ENCODE results near the gene SUSD6.
"Not testable (repeated sequence)": the region's sequence is repeated elsewhere in the genome, so short reads cannot be mapped to it uniquely, and the experiment has no call there.

The SUSD6 gene

DNA sequence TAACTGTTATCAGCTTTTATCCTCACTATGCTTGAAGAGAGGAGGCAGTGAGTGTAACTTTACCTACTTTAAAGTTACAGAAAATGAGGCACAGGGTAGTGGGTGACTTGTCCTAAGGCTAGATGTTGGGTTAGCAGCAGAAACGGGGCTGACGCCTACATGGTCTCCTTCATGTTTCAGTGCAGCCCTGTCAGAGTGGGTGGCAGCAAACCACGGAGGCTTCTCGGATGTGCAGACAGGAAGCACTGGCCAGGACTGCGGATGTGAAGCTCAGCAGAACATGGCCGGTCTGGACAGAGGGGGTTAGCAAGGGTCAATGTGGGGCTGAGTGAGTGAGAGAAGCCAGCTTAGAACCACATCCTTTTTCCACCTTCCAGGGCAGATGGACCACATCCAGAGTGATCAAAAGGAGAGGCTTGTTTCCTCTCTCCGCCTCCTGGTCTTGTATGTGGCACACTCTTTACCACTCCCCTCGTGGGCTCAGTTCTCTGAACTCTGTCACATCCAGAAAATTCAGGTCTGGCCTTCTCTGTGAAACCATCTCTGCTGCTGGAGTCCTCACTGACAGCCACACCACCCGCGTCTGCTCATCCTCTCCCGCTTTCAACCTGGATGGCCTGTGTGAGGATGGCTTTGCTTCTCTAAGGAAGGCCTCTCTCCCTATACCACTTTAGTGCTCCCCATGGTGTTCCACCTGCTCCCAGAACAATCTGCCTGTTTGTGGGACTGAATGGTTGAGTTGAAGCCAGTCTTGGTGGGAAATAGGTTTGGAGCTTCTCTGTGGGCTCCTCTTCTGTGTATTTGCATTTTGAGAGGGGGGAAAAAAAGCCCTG is 14.1 kb downstream of the SUSD6 start:
- DNase-seq = peak; percentile 14

DNA sequence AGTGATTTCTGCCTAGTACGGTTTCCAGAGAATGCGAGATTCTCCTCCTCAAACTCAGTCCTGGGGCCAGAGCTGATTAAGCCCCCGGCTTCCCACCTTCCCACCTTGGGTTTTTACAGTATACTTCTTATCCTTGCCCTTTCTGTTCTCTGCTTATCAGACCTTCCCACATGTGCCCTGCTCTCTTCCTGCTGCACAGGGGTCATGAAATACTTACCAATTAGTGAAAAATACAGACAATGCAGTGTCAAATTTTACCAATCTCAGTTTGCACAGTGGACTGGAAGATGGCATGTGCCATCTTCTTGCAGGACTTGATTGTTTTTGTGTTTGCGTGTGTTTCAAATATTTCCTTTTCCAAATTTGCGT is 14.7 kb downstream of the SUSD6 start:
- DNase-seq = no peak

DNA sequence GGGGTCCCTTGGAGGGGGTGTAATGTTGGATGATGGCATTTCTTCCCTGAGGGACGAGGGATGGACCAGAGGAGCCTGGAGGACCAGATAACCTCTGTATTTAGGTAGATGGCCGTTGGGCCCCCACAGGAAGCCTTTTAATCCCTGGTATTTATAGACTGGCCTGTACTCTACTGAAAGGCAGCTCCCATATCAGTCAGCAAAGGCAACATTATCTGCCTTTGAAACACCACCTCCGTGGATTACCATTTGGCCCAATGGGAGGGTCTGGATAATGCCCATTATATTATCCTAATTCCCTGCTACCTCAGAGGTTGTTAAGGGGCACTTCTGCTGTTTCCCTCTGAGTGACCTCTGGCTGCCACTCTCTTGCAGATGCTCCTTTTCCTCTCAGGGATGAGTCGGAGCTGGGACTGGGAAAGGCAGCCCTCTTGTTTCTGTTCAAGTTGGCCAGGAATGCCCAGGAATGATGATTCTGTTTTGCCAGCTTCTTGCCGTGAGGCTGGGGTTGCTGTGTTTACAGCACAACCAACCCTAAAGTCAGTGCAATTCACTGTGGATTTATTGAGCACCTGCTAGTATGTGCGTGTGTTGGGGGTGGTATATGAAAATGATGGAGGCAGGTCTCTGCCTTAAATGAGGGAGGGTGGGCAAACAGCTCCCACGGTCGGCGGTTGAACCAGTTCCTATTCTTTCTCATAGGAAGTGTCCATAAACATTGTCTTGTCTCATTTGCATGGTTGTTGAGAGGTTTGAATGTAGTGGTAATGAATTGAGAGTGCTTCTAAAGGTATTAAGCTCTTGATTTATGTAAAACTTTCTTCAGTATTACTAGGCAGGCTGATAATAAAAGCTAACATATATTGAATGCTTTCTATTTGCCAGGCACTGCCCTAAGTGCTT is 18.1 kb downstream of the SUSD6 start:
- DNase-seq = no peak

DNA sequence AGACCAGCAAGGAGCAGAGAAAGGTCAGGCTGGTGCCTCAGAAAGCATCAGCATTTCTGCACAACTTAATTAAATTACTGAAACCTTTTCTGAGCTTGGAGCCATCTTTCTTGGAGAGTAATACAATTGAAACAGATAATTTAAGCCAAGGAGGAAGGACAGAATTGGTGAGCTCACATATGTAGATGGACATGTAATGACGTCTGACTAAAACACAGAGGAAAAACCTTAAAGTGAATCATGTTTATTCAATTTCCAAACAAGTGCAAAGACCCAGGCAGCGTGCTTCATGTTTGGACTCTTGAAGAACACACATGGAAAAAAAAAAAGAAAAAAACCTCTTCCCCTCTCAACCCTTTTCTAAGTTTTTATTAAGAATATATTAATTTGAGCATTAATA is 19.0 kb downstream of the SUSD6 start:
- no peak for DNase-seq

DNA sequence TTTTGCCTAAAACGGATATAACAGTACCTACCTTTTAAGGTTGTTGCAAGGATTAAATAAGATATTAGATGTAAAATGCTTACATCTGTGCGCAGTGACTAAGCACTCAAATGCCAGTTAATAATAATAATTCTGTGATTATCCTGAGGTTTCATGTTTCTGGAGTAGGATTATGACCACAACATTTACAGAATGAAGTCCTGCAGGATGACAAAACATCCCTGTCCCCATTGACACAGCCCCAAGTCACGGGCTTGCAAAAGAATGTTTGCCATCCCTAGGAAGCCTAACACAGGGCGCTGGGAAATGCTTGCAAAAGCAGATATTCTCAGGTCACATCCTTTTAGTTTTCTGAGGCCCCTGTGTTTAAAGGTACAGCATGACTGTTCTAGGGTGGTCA is 20.1 kb downstream of the SUSD6 start:
- no peak for DNase-seq

DNA sequence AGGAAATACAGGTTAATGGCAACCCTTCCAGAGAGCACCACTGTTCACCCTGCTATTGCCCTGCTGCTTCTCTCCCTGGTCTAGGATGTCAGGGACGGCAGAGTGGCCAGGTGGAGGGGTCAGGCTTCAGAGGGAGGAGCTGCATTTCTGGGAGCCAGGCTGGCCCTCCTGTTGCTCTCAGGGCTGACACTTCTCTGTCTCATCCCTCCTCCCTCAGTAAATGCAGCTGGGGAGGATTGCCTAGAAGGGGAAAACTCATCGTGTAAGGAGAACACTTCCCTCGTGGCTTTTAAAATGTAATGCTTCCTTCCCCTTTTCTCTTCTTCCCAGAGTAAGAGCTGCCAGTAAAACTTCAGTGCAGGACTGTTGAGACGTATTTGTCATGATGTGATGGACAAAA is 20.8 kb downstream of the SUSD6 start:
- DNase-seq = peak; percentile 23

DNA sequence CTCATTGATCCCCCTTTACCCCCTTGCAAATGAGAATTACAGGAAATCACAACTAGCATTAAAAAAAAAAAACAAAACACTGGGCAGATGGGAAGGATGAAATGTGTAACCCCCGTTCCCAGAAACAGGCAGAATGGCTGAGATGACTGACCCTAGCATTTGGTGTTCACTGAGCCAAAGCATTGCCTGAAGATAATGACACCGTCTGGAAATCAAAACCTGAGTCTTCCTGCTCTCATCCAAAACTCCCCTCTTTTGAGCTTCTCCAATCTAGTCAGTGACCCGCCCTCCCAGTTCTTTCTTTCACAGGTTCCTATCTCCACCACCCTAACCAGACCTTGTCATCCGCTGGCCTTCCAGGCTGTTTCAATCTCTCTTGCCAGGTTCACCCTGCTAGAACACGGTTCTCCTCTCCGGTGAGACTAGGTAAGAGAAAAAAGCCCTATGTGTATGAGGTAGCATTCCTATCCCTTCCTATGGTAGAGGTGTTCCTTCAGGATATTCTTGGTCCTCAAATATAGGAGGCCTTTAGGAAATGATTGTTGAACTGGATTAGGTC is 21.3 kb downstream of the SUSD6 start:
- DNase-seq = no peak

DNA sequence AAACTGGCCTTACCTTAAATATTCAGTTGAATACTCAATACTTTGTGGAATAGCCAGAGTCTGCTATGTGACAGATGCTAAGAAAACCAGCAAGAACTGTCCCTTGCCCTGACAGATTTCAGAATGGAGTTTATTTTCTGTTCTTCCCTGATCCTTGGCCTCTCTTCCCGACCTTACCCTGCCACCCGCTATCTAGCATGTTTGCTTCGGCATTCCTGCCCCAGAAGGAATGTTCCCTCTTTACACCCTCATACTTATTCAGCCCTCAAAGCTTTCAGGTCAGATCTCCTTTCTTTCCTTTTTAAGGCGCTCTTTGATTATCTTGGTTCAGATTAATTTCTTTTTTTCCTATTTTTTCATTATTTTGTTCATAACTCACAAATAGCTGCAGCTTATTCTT is 21.8 kb downstream of the SUSD6 start:
- DNase-seq = no peak

DNA sequence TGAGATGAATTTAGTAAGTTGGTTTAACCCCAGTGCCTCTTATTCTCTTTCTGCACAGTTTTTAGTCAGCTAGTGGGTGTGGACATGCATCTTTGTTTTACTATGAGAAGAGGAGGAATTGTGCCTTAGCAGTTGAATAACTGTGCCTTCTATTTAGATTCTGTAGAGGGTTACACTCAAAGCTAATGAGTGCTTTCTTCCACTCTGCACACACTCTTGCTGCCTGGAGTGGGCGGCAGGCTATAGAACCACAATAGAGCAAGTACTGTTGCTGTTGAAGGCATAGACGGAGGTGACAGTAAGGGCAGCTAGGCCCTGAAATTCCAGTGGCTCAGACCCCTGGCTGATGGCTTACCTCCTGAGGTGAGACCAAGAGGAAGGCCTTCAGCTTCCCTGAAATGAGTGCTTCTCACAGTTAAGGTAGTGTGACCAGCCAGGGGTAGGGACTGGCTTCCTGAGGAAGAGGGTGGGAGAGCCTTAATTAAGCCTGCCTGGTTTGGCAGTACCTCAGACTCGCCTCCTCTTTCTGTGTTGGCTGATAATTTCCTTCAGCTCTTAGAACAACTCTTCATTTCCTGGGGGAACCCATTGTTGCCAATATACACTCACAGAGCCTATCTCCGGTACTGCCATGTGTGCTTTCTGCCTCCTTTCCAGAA is 24.7 kb downstream of the SUSD6 start:
- DNase-seq = no peak

DNA sequence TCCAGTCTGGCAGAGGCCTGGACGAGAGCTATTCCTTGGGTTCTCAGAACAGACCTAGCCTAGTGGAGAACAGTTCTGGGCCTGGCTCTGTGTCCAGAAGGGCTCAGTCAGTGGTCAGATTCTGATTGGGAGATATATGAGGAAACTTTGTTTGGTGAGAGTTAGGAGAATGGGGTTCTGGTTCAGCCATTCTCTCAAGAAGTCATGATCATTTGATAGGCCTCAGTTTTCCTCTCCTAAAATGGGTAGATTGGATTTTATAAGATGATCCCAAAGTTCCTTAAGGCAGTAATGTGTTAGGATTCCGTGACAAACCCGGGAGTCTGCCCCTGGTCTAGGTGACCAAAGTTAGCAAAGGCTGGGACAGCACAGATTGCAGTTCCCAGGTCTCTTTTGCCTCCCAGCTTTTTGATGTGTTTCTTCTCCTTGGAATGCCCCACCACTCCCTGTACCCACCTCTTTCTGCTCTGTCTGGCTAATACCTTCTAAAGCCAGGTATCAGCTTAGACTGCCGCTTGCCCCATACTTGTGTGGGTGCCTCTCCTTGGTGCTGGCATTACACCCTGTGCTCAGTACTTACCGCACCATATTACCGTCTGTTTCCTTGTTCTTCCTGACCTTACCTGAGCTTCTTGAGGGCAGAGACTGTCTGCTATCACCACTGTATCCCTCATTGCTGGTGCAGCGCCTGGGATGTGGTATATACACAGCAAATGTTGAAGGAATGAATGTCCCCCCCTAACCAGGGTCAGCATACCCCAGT is 25.5 kb downstream of the SUSD6 start:
- DNase-seq = no peak

DNA sequence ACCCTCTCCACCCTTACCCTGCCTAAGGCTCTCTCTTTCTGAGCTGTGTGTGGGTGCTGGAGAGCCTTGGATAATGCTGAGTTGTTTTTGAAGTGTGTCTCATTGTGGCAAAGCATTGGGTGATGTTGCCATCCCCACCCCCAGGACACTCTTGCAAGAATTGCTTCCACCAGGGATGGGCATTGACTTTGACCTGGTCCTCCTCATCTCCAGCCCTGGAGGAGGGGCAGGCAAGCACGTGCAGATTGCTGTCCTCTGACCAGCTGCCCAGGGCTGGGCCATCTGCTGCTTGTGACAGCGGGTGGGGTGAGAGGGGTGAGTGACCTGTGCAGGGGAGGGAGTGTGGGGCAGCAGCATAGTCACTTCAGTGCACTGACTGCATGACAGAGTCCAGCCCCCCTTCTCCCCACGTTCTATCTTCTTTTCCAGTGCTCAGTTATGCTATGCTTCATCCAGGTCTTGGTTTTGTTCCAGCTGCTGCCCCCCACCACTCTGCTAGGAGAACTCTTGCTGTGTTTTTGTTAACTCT is 26.2 kb downstream of the SUSD6 start:
- DNase-seq = no peak

DNA sequence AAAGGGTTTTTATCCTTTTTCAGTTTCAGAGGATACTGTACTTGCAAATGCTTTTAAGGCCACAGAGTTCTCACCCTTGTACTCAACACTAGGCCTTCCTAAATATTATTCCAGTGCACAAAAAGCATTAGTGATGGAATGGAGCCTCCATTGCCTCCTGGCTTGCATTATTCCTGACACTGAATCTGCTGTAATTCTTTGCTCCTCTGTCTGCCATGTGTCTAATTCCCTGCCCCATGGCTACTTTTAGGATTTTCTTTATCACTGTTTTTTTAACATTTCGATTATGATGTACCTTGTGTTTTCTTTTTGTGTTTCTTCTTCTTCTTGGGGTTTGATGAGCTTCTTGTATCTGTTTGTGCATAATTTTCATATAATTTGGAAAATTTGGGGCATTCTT is 29.5 kb downstream of the SUSD6 start:
- no peak for DNase-seq

DNA sequence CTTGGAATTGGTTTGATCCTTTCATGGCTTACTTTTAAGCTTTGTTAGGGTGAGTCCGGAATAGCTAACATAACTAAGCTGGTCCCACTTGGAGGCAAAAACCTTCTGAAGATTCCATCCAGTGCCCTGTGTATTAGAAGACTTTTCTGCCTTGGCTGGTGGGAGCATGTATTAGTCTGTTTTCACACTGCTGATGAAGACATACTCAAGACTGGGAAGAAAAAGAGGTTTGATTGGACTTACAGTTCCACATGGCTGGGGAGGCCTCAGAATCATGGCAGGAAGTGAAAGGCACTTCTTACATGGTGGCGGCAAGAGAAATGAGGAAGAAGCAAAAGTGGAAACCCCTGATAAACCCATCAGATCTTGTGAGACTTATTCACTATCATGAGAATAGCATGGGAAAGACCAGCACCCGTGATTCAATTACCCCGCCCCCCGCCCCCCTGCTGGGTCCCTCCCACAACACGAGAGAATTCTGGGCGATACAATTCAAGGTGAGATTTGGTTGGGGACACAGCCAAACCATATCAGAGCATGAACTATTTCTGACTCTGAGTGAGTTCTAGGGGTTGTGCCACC is 30.9 kb downstream of the SUSD6 start:
- DNase-seq = not testable (repeated sequence)

DNA sequence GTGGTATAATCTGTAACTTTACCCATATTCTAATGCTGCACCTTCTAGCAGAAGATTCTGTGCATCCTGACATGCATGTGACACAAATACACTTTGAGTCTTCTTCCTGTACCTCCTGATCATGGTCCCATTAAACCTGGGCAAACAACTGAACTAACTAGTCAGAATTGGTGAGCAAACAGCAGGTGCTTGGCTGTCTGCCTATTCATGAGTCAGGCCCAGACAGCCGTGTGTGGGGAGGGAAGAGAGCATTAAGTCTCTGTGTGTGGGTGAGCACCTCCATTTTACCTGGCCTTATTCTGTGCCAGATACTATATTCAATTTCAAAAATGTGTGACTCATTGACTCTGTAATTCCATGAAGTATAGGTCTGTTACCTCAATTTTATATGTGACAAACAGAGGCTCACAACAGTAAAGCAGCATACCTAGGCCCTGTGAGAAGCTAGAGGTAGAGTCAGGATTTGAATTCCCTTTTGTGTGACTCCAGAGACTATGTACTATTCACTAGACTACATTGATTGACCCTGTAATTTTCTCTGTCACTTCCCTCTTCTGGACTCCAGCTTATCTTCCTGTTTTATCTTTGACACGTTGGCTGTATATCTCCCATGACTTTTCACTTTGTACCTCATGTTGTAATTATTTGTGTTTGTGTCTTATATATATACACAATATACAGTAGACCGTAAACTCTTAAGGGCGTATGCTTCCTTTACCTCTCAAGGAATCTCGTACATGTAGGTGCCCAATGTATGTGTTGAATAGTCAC is 32.2 kb downstream of the SUSD6 start:
- DNase-seq = no peak

DNA sequence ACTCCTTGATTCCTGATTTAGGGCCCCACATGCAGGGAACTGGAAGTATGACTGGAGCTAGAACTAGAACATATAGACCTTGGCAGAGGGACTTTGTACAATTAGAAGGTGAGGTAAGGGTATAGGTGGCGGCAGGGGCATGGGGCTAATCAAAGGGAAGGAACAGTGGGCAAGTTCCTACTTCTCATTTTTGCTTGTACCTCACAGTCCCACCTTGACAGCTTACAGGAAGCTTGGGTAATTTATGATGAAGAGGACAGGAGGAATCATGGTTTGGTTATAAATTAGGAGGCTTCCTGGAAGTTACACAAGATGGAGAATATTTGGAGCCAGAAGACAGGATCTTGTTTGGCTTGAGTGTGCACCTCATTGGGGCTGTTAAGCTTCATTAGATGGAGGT is 33.4 kb downstream of the SUSD6 start:
- DNase-seq = no peak

DNA sequence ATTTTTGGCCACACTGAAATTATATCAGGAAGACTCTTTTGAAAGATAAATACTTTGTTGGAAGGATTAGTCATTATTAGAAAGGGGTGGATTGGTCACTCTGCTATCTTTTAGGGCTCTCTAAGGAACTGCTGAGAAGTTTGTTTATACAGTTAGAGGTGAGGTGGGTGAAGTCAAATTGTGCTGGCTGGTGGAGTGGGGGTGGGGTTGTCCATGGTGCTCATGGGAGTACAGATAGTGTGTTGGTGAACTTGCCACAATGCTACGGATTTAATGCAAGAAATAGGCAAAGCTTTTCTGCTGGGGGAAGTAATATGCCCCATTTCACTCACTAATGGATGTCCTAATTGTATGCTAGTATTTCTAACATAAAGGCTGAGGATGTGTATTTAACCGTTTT is 35.8 kb downstream of the SUSD6 start:
- no peak for DNase-seq

DNA sequence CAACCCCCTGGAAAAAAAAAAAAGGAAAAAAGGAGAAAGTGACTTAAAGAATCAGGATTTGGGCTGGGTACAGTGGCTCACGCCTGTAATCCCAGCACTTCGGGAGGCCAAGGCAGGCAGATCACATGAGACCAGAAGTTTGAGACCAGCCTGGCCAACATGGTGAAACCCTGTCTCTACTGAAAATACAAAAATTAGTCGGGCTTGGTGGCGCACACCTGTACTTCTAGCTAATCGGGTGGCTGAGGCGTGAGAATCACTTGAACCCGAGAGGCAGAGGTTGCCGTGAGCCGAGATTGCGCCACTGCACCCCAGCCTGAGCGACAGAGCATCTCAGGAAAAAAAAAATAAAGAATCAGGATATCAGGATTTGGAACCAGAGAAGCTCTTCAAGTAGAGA is 36.2 kb downstream of the SUSD6 start:
- DNase-seq = not testable (repeated sequence)

DNA sequence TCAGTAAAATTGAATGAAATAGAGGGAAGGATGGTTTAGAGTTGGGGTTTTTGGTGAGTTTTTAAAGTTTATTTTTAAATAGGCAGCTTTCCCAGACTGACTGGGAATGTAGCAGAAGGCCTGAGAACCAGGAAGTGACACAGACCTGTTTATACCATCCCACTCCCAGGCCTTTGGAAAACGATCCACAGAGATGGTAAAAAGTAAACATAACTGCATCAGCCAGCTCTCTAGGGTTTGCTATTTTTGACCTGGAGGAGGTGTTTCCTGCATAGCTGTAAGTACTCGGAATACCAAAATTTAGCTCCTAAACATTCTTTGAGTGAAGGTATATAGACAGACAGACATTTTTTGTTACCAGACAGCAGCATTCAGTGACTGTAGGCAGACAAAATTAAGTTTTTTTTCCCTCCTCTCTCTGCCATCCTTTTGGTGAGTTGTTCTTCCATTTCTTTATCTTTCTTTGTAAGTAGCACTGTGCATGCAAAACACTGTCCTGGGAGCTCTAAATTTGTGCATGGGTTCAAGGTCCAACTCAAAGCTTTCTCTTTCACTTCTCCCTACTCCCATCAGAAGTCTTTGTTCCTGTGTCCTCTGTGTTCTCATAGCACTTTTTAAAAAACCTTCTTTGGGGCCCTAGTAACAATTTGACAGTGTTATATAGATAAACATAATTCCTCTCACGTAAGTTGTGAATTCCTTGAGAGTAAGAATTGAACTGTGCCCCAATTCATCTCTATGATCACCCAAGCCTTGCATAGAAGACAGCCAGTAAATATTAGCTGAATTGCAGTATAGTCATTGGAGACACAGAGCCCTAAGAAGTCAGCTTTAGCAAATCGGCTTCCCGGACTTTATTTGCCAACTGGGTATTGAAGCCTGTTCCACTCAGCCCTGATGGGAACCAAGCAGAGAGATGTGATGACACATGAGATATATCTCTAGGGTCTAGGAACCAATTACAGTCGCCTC is 37.4 kb downstream of the SUSD6 start:
- DNase-seq = no peak

DNA sequence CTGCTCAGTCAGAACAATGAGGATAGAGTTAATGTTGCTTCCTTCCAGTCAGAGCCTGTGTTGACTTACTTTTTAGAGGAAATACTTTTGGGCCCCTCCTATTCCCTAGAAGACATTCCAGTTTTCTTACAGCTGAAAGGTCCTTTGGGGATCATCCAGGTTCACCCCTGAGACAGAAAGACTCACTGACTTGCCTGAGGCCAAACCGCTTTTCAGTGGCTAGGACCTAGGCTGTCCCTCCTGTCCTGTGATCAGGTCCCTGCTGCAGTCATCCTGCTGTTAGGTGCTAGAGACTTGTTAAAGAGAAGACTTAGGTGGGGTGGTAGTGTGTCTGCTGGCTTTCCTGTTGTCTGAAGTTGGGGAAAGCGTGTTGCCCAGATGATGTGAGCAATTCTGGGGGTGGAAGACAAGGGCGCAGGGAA is 39.6 kb downstream of the SUSD6 start:
- DNase-seq = no peak

DNA sequence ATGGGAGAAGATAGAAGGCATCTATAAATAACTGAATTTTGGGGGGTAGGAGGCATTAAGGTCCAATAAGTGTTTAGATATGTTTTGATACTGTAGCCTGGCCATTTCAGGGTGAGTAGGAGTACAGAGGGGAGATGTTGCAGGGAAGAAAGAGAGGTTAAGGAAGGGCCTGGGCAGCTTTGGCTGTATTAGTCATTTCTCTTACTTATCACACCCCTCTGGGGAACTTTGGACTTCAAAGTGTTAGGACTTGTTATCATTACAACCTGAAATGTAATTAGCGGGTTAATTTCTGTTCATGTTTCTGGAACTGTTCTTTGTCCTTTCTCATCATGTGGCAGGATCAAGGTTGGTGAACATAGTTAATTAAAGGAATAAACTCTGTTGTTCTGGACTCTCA is 40.3 kb downstream of the SUSD6 start:
- no peak for DNase-seq
